Endometrium (tissue), 2 donors: ENCODE results near the gene SULT1C4.

Experiments
- FAIRE-seq: peaks from 2 replicates; lab custom pipeline; 2012; peaks lifted over from hg19 to GRCh38; lab: Jason Lieb, UNC
- donor health status: control.
- donor health status: control.

The SULT1C4 gene

DNA sequence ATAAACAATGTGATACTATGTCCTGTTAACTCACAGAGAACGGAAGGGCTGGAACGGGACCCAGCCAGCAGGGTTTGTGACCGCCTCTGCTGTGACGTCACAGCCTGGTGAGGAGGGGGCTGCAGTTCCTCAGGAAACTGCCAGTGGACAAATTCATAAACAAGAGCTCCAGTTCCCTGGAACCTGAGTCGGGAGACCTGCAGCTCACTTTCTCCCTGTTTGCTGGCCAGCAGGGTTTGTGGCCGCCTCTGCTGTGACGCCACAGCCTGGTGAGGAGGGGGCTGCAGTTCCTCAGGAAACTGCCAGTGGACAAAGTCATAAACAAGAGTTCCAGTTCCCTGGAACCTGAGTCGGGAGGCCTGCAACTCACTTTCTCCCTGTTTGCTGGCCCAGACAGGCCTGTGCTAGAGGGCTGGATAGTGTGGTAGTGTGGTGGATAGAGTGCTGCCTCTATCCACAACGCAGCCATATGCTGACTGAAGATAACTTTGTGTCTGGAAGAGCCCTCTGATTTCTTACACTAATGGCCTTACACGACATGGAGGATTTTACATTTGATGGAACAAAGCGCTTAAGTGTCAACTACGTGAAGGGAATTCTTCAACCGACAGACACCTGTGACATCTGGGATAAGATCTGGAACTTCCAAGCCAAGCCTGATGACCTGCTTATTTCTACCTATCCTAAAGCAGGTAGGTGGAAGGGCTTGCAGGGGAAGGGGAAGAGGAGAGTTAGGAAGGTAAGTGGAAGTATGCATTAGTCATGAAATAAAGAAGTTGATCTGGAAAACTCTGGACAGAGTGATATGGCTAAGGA lies at the start of gene SULT1C4:
SULT1C4 (plus strand) TSS at position 140 of the 816 bp plus-strand sequence; CDS start at position 524, 384 bp downstream.
- no peak for FAIRE-seq

DNA sequence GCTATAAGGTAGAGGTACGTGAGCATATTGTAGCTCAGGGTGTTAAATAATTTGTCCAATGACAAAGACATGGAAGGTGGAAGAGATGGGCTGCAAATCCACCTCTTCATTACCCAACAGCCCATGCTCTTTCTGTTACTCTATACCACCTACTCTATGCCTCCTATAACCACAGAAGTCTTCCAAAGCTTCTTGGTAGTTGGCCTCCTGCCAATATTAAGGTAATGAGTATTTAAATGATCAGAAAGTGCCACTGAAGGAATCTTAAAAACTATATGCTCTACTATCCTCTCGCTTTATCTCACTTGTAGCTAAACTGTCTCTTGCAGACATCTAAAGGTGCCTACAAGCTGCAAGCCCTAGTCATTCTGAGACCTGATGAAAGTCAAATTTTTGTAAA lies 48.0 kb upstream of the SULT1C4 start:
- no peak for FAIRE-seq

DNA sequence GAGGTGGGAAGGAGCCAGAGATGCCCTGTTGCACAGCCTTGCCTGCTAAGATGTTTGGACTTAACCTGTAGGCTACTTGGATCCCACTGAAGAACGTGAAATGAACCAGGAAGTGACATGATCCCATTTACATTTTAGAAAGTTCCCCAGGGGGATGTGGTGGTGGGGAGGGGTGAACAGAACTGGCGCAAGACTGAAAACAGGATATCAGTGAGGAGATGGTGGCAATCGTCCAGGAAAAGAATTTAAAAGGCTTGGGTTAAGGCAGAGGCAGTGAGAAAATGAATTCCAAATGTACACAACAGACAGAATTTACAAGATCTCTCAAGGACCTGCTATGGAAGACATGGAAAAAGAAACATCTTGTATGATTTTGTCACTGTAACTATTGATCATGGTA lies 46.8 kb upstream of the SULT1C4 start:
- no peak for FAIRE-seq

DNA sequence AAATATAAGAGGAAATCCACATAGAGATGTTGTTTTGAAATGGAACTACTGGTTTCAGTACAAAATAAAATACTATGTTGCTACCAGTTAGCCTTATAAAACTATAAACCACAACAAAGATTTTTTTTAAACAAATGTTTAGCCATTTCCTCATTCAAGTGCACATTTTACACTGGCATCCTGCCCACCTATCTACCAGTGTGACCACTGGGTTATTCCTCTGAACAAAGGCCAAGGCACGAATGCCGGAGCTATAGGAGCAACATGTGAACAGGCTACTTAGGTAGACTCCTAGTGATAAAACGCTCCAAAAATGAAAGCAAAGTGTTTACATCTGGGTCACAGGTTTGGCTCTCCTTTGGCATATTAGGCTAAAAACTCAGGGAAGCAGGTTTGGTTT lies 31.8 kb upstream of the SULT1C4 start:
- no peak for FAIRE-seq

DNA sequence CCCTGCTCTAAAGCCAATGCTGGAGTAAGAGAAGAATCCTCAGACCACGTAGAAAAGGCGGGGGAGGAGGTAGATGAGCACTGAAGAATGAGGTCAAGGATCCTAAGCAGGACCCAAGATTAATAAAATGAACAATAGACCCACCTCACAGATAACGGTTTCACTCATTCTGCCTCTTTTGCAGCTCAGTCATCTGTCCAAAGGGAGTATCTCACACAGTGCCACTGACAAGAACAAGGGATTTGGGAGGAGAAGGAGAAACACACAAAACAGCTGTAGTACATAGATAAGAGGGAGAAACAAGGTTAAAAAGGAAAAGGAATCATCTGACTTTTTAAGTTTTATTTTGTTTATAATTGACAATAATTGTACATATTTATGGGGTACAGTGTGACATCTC lies 30.9 kb upstream of the SULT1C4 start:
- FAIRE-seq = no peak

DNA sequence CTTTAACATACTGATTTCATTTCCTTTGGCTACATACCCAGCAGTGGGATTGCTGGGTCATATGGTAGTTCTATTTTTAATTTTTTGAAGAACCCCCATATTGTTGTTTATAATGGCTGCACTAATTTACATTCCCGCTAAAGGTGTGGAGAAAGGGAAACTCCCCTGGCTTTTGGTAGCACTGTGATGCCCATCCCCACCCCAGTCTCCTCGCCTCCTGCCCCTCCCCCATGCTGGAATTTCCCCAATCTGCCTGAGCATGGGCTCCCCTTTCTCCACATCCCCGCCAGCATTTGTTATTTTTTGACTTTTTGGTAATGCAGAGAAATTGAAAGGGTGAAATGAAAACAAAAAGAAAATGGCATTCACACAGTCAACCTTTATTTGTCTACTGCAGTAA lies 30.0 kb upstream of the SULT1C4 start:
- FAIRE-seq = no peak

DNA sequence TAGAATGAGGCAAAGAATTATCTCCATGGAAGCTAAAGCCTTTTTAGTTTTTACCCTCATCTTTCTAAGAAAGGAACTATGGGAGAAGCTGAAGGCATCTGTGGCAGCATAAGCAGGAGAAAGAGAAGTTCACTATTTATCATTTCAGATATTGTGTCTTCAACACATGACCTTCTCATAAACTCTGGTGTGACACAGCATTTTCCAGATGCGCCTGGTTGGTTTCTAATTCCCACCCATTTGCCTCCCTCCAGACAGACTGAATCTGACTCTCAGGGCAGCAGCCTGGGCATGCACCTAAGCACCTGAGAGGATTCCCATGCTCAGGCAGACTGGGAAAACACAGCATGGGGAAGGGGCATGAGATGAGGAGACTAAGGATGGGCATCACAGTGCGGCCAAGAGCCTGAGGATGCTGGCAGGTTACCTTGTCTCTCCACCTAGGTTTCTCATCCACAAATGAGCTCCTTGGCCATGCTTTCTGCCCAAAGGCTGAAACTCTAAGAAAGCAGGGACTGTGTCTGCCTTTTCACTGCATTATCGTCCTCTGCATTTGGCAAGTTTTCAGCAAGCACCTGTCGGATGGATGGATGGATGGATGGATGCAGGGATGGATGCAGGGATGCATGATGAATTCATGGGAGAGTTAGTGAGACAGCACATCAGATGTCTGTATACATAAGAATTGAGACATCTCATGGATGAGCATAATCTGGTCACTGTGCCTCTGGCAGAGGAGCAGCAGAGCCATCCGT lies 28.8 kb upstream of the SULT1C4 start:
- FAIRE-seq = no peak

DNA sequence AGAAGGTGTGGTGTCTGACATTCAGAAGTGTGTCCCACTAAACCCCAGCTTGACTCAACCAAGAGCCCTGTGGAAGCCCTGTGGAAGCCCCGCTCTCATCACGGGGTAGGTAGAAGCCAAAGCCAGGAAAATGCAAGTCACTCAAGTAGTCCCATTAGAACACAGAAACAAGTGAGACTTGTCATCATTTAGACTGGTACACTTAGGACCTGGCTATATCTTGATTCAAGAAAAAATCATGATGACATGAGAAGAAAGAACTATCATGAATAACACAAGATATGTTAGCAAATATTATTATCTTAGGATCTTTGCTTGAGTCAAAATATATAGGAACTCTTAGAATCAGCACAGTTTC lies 28.2 kb upstream of the SULT1C4 start:
- no peak for FAIRE-seq

DNA sequence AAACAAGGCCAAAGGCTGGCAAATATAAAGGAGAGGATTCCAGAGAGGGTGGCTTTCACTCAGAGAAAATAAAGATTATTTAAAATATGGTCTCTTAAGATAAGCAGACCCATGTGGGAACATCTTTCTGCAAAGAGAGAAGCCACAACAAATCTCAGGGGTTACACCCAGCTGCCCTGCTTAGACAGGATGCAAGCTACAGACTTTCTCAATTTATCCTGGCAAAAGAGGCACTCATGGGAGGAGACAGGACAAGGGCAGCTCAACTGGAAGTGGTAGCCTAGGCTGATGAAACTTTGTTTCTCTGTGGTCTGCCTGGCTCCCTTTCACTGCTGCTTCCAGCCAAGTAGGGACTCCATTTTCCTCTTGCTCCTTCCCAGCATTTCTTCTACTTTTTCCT lies 25.9 kb upstream of the SULT1C4 start:
- no peak for FAIRE-seq

DNA sequence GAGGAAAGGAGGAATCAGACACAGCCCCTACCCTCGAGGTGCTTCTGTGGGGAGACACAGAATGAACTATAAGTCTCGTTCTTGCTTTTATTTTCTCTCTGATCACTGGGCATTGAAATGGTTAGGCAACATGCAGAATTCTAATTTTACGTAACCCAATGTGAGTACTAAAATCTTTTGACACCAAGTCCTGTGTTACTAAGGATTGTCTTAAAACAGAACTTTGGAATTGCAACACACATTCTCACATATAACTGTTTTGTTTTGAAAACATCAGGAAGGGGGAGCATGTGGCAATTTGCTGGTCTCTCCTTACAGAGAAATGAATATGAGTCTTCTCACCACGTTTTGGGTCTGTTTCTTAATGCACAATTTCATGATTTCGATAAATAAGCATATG lies 23.6 kb upstream of the SULT1C4 start:
- no peak for FAIRE-seq

DNA sequence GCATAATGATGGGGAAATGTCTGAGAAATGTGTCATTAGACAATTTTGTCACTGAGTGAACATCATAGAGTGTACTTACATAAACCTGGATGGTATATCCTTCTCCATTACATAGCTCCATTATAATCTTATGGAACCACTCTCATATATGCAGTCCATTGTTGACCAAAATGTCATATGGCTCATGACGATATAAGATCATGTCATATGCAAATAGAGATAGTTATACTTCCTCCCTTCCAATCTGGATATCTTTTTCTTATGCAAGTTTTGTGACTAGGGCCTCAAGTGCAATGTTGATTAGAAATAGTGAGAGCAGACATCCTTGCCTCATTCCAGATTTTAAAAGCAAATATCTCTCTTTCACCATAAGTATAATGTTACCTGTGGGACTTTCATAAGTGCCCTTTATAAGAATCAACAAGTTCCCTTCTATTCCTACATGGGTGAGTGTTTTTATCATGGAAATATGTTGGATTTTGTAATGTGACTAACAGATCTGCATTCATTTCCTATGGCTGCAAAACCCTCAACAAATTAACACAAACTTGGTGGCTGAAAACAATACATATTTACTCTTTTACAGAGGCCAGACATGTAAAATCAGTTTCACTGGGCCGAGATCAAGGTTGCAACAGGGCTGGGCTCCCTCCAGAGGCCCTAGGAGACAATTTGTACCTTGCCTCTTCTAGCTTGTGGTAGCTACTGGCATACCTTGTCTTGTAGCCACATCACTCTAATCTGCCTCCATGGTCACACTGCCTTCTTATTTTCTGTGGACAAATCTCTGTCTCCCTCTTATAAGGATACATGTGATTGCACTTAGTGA lies 21.6 kb upstream of the SULT1C4 start:
- no peak for FAIRE-seq

DNA sequence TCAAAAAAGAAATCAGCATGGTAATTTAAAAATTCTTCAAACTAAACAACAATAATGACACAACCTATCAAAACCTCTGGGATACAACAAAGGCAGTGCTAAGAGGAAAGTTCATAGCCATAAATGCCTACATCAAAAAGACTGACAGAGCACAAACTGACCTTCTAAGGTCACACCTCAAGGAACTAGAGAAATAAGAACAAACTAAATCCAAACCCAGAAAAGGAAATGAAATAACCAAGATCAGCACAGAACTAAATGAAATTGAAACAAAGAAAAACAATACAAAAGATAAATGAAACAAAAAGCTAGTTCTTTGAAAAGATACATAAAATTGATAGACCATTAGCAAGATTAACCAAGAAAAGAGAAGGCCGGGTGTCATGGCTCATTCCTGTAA lies 18.4 kb upstream of the SULT1C4 start:
- peak; percentile 60 for FAIRE-seq

DNA sequence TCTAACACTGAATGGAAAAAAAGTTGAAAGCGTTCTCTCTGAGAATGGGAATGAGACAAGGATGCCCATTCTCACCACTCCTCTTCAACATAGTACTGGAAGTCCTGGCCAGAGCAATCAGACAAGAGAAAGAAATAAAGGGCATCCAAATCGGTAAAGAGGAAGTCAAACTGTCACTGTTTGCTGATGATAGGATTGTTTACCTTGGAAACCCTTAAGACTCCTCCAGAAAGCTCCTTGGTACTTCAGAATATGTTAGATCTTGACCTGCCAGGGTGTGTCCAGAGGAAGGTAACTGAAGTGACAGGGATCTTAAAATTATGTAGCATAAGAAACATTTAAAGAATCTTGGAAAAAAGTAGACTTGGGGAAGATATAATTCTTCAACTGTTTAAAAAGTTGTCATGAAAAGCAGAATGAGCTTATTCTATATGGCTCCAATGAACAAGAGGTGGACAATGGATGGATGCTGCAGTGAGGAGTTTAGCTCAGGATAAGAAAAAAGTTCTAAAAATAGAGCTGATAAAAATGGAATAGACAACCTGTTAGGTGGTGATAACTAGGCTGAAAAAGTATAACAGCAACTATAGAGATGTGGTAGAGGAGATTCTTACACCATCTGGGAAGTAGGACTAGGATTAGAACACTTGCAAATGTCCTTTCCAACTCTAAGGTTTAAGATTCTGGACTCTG lies 16.8 kb upstream of the SULT1C4 start:
- FAIRE-seq = no peak

DNA sequence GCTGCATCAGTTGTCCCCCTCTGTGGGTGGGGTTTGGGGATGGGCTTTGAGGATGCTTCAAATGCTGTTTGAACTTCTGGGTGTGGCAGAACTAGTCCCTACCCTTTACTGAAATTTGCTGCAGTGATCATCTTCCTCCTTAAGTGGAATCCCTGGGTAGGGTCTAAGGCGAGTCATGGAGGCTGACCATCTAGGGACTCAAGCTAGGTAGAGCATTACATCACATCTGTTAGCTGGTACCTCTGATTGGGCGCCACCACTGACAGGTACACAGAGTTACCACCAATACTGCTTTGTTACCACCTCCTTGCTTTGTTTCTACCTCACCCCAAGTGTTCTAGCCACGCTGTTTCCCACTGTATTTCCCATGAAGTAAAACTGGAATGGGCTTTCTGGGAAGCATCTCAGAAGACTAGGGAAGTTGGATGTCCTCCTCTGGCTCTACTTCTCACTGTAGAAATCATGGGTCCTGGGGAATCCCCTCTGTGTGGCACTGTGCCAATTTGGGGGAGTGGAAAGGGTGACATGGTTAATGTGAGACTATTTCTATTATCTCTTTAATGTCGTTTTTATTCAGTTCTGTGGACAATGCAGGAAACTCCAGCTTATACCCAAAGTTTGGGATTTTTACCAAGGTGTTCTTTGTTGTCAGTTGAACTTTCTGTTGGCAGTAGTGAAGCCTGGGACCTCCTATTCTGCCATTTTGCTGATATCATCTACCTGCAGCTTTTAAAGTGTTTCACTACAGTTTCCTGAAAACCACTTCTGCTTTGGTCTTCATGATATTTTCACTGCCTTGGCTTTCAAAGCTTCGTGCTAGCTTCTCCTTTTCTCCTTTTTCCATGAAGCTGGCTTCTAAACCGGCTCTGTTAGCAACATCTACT lies 14.5 kb upstream of the SULT1C4 start:
- no peak for FAIRE-seq

DNA sequence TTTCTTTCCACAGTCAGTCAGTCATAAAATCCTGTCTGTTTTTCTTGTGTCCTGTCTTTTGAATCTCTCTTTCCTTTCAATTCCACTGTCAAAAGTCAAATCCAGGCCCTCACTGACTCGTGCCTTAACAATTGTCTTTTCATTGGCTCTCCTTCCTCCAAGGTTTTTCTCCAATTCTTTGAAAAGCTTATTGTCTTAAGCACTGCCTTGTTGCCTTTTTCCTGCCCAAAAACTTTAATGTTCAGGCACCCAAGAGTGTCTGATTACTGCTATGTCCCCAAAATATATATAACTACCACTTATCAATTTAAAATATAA lies 13.9 kb upstream of the SULT1C4 start:
- FAIRE-seq = no peak

DNA sequence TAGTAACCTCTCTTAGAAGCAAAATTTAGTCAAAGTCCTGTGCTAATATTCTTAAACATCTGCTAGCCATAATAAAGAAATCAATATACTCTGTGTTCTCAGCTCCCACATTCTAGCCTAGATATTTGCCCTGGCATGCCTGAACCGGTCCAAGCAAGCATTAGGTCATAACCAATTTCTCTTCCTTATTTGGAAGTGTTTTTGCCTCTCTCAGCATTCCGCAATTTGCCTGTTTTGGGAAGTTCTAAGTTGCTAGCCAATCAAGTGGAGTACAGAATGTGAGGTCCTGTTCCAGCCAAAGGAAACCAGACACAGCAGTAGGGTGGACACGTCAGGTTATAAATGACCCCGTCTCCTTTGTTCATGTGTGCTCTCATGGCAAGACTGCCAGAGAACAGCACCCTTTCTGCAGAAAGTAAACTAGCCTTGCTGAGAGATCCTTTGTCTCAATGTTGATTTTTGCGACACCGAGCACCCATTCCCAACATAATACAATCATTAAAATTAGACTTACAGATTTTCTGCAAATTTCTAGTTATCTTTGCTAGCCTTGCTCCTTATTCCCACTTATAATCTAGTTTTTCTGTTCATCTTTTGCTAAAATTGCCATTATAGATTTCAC lies 13.0 kb upstream of the SULT1C4 start:
- no peak for FAIRE-seq

DNA sequence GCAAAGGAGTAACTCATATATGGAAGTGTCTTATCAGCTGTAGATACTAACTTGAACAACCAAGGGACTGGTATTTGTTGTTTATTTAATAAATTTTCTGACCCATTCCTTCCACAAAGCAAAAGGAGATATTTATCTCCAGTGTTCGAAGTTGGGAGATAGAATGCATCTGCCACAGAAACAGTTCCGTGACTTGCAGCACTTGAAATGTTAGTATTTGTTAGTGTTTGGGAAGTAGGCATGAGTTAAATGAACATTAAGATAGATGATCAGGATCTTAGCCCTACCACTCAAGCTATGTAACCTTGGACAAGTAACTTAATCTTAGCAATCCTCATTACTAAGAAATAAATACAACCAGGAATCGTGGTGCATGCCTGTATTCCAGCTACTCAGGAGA lies 12.1 kb upstream of the SULT1C4 start:
- FAIRE-seq = no peak

DNA sequence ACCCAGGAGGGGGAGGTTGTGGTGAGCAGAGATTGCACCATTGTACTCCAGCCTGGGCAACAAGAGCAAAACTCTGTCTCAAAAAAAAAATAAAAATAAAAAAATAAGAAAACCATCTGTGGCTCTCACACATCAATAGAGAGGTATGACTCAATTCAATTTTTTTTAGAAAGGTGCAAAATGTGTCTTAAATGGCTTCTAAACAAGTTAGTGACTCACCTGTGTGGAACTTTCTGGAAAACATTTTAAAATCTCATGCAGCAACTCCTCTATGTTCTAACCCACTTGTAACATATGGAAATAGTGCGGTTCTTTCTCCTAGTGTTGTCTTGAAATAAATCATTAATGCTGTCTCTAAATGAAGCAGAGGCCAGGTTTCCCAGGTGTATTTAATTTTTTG lies 10.7 kb upstream of the SULT1C4 start:
- FAIRE-seq = no peak

DNA sequence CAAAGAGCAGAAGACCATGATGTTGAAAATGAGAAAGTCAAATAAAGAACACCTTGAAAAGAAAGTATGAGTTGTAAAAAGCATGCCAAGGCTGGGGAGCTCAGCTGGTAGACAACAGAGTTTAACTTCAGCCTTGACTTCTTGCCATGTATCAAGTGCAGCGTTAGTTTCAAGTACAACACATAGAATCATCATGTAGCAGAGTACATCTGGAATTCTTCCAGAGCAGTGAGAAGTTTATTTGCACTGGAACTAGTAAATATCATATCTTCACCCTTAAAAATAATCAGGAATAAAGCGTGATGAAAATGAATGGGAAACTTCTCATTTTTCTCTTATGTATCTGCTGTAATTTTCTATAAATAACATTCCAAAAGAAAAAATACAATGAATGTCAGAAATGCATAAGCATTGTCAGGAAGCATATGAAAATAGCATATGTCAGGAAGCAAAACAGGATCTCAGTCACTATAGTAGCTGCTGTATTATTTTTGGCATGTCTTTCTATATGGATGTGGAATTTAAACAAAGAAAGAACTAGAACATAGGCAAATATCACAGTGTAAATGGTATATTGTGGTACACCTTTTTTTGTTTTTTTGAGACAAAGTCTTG lies 10.1 kb upstream of the SULT1C4 start:
- FAIRE-seq = no peak

DNA sequence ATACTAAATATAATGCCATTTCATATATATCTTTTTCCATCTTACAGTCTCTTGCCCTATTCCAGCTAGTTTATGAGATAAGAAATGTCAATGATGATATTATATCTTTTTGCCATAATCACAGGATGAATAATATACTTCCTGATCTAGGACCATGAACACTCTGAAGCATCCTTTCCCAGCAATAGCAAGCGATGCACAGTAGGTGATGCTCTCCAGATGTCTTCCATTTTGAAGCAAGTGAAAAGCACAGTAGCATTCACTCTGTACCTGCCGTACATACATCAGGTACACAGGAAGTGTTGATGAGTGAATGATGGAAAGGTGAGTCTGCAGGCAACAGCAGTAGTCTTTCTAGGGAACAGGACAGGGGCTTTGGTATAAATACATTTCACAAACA lies 8.6 kb upstream of the SULT1C4 start:
- no peak for FAIRE-seq

DNA sequence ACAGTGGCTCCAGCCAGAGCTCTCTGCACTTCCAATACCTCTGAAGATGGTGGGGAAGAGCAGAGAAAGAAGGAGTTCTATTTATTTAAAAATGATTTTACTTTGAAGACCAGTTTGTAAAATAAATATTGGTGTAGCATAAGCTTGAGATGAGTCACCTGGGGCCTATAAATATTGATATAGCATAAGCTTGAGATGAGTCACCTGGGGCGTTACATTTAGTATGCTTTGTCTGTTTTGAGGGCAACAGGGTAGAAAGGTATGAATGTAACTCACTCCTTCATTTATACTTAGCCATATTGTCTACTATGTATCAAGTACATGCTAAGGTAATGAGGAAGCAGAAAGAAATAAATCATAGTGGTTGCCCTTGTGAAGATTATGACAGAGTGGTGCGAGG lies 7.7 kb upstream of the SULT1C4 start:
- no peak for FAIRE-seq
